GM23338 (cell line): ENCODE data around the gene LMF1. TPM values are rescaled to one million over a fixed set of nuclear protein-coding genes. Genes with fewer than 3 reads are reported as not detected.

Experiments
- ATAC-seq: fragments of 200-7000 bp; cut with Tn5 transposase; 3 replicates; pipeline ENCODE4 v1.9.1; 2020
- DNase-seq: peaks from one replicate; pipeline ENCODE4 v3.0.0-alpha.2; 2015; ENCODE audit warnings: low spot score
- H2AFZ ChIP-seq: fragments of 200-600 bp; sonication (generic); 2 replicates; pipeline ENCODE4 v1.8.0; 2016; ENCODE audit warnings: antibody characterized with exemption, mild to moderate bottlenecking, moderate library complexity
- H3F3A ChIP-seq: fragments of 200-600 bp; sonication (generic); replicated peaks from 2 replicates; pipeline ENCODE4 v1.8.0; 2017; ENCODE audit warnings: antibody characterized with exemption, mixed run types, low read depth
- H3K27ac ChIP-seq: fragments of 200-600 bp; sonication (generic); 2 replicates; pipeline ENCODE4 v1.6.1; 2016; ENCODE audit warnings: low read depth
- H3K27me3 ChIP-seq: fragments of 200-600 bp; sonication (generic); 2 replicates; pipeline ENCODE4 v1.8.0; 2016; ENCODE audit warnings: mild to moderate bottlenecking, mixed run types, moderate library complexity; ENCODE audit not compliant: insufficient read depth
- H3K36me3 ChIP-seq: fragments of 200-600 bp; sonication (generic); 2 replicates; pipeline ENCODE4 v1.8.0; 2016; ENCODE audit warnings: mild to moderate bottlenecking; ENCODE audit not compliant: insufficient read depth
- H3K4me1 ChIP-seq: fragments of 200-600 bp; sonication (generic); 2 replicates; pipeline ENCODE4 v1.8.0; 2016; ENCODE audit warnings: mild to moderate bottlenecking, moderate library complexity; ENCODE audit not compliant: insufficient read depth
- H3K4me2 ChIP-seq: fragments of 200-600 bp; sonication (generic); 2 replicates; pipeline ENCODE4 v1.7.1; 2017; ENCODE audit warnings: mixed run types
- H3K4me3 ChIP-seq: fragments of 200-600 bp; sonication (generic); 2 replicates; pipeline ENCODE4 v1.6.1; 2016; ENCODE audit warnings: mixed run types
- H3K79me2 ChIP-seq: fragments of 200-600 bp; sonication (generic); replicated peaks from 2 replicates; pipeline ENCODE4 v1.8.0; 2017; ENCODE audit warnings: mild to moderate bottlenecking; ENCODE audit not compliant: insufficient read depth
- H3K9me2 ChIP-seq: fragments of 200-600 bp; sonication (generic); 2 replicates; pipeline ENCODE4 v1.8.0; 2017; ENCODE audit not compliant: insufficient read depth
- H4K20me1 ChIP-seq: fragments of 200-600 bp; sonication (generic); replicated peaks from 2 replicates; pipeline ENCODE4 v1.8.0; 2017; ENCODE audit warnings: mild to moderate bottlenecking; ENCODE audit not compliant: insufficient read depth
- H3K27ac Mint-ChIP-seq: 2 replicates; pipeline ENCODE4 v1.8.0; 2020; ENCODE audit warnings: inconsistent platforms, mild to moderate bottlenecking, moderate library complexity, mixed read lengths
- H3K27me3 Mint-ChIP-seq: 3 replicates; pipeline ENCODE4 v1.8.0; 2022; ENCODE audit warnings: low read depth, mild to moderate bottlenecking, moderate library complexity, mixed read lengths, inconsistent platforms; ENCODE audit not compliant: insufficient read depth, poor library complexity
- H3K36me3 Mint-ChIP-seq: 3 replicates; pipeline ENCODE4 v1.8.0; 2021; ENCODE audit warnings: low read depth, mild to moderate bottlenecking, inconsistent platforms, moderate library complexity, mixed read lengths
- H3K4me1 Mint-ChIP-seq: 3 replicates; pipeline ENCODE4 v1.8.0; 2020; ENCODE audit warnings: mild to moderate bottlenecking, inconsistent platforms, mixed read lengths
- H3K4me3 Mint-ChIP-seq: 3 replicates; pipeline ENCODE4 v1.8.0; 2021; ENCODE audit warnings: moderate library complexity, mild to moderate bottlenecking, inconsistent platforms, mixed read lengths
- H3K9me3 Mint-ChIP-seq: 3 replicates; pipeline ENCODE4 v1.8.0; 2020; ENCODE audit warnings: moderate library complexity, mild to moderate bottlenecking, inconsistent platforms, mixed read lengths
- CREB1 ChIP-seq: fragments of 250-450 bp; sonication (Bioruptor Pico); IDR thresholded peaks from 2 replicates; pipeline ENCODE4 v1.5.0; 2020; ENCODE audit warnings: low read depth, mild to moderate bottlenecking, moderate library complexity
- EZH2 ChIP-seq: fragments of 200-600 bp; sonication (generic); IDR thresholded peaks from one replicate; pipeline ENCODE4 v1.8.0; 2017; ENCODE audit warnings: antibody characterized with exemption, mild to moderate bottlenecking, low read depth; ENCODE audit not compliant: unreplicated experiment
- JUNB ChIP-seq: IDR thresholded peaks from one replicate; pipeline ENCODE4 v1.6.1; 2016; ENCODE audit warnings: antibody characterized with exemption; ENCODE audit not compliant: unreplicated experiment
- ZNF331 ChIP-seq: fragments of 250-450 bp; sonication (Bioruptor Pico); IDR thresholded peaks from 2 replicates; pipeline ENCODE4 v1.5.0; 2020; ENCODE audit warnings: low read depth, mild to moderate bottlenecking, moderate library complexity
- polyA plus RNA-seq: library from polyadenylated mRNA; unstranded; fragments of >200 nt; fragmentation: Nextera tagmentation; extraction: Ambion mirVana; gene quantifications from 2 replicates; pipeline ENCODE4 v1.2.1, GENCODE V29; 2016
- total RNA-seq: library from RNA; depleted of rRNA; stranded (reverse); fragments of >200 nt; shearing (Covaris generic); gene quantifications from 2 replicates; pipeline ENCODE4 v1.2.3, GENCODE V29; 2014
- TF ChIP-seq, protein P1 (sequence below): IDR thresholded peaks from one replicate; pipeline ENCODE4 v1.6.1; 2018; ENCODE audit warnings: antibody characterized with exemption; ENCODE audit not compliant: unreplicated experiment
- TF ChIP-seq, protein P2 (sequence below), 2 experiments: fragments of 200-600 bp in 1 of 2; sonication (generic) in 1 of 2; conservative IDR thresholded peaks; 2 replicates each; pipeline versions ENCODE4 v1.5.1 to v1.6.1; 2016 to 2017; ENCODE audit warnings: antibody characterized with exemption in 2 of 2, low read depth in 2 of 2, mild to moderate bottlenecking in 2 of 2, moderate library complexity in 1 of 2
- TF ChIP-seq, protein P3 (sequence below): fragments of 250-450 bp; sonication (Bioruptor Pico); IDR thresholded peaks from 2 replicates; pipeline ENCODE4 v1.5.0; 2020; ENCODE audit warnings: mild to moderate bottlenecking, moderate library complexity

LMF1 gene
- total and polyA plus RNA-seq, 2 experiments from 2014 or later, result 4.2 to 10.1 TPM

DNA sequence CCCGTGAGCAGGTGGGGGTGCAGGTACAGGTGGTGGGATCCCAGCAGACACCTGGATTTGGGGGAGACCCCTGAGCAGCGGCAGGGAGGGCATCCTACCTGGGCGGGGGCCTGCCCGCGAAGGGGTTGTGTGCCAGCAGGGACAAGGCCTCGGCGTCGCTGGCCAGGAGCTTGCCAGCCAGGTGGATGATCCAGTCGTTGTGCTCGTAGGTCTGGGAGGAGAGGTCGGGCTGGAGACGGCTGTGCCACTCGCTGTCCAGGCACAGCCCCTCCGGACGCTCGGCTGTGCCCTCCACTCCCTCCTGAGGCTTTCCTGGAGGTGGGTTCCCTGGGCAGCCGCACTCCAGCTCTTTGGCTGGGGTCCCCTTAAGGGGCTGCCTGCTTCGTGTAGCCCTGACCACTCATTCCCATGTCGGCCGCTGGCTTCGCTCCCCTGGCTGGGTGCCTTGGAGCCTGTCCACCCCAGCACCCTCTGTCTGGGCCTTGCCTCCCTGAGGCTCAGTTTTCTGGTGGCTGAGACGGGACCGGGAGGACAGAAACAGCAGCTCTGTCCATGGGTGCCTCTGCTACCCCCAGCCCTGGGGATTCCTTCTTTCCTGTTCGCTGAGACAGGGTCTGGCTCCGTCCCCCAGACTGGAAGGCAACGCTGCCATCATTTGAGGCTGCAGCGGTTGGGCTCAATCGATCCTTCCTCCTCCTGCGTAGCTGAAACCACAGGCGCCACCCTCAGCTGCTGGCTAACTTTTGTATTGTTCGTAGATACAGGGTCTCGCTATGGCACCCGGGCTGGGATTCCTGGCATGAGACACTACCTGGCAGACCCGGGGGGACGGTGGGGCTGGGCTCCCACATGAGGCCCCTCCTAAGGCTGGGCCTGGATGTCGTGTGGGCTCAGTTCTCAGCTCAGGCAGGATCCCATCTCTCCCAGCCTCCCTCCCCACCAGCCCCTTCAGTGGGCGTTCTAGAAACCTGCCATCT, 101.7 kb downstream of the LMF1 start:
- Histone ChIP-seq H3K27ac (no peak overlapping the region), H3K4me2 (no peak overlapping the region), H3K9me2 (no peaks in the 10 kb centered on the region), H2AFZ (no peak overlapping the region), H3K4me1 (no peaks in the 10 kb centered on the region), H3K4me3 (no peak overlapping the region), H3F3A (no peaks in the 10 kb centered on the region), H3K79me2 (no peaks in the 10 kb centered on the region), H3K27me3 (no peaks in the 10 kb centered on the region), H3K36me3 (no peaks in the 10 kb centered on the region), H4K20me1 (no peaks in the 10 kb centered on the region)
- Mint-ChIP-seq H3K36me3 (no peaks in the 10 kb centered on the region), H3K27me3 (no peaks in the 10 kb centered on the region), H3K4me1 (no peaks in the 10 kb centered on the region), H3K9me3 (no peaks in the 10 kb centered on the region), H3K27ac (no peak overlapping the region), H3K4me3 (no peak overlapping the region)
- no peak for ATAC-seq
- no peak for DNase-seq
- TF ChIP-seq, protein P1, sequence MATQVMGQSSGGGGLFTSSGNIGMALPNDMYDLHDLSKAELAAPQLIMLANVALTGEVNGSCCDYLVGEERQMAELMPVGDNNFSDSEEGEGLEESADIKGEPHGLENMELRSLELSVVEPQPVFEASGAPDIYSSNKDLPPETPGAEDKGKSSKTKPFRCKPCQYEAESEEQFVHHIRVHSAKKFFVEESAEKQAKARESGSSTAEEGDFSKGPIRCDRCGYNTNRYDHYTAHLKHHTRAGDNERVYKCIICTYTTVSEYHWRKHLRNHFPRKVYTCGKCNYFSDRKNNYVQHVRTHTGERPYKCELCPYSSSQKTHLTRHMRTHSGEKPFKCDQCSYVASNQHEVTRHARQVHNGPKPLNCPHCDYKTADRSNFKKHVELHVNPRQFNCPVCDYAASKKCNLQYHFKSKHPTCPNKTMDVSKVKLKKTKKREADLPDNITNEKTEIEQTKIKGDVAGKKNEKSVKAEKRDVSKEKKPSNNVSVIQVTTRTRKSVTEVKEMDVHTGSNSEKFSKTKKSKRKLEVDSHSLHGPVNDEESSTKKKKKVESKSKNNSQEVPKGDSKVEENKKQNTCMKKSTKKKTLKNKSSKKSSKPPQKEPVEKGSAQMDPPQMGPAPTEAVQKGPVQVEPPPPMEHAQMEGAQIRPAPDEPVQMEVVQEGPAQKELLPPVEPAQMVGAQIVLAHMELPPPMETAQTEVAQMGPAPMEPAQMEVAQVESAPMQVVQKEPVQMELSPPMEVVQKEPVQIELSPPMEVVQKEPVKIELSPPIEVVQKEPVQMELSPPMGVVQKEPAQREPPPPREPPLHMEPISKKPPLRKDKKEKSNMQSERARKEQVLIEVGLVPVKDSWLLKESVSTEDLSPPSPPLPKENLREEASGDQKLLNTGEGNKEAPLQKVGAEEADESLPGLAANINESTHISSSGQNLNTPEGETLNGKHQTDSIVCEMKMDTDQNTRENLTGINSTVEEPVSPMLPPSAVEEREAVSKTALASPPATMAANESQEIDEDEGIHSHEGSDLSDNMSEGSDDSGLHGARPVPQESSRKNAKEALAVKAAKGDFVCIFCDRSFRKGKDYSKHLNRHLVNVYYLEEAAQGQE, result no peak
- no peak for TF ChIP-seq JUNB

DNA sequence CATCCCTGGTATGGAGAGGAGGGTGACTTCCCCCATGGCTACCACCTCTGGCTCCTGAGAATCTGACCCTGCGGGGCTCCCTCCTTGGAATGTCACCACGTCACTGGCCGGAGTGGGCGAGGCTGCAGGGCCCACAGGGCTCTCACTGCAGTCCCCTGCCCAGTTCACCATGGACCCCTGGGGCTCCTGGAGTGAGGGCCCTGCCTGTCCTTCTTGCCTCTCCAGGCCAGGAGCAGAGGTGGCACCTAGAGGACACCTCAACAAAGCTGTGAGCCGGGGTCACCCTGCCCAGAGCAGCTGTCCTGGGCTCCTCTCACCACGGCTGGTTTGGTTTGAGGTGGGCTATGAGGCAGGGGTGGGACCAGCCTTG, 102.4 kb downstream of the LMF1 start:
- ATAC-seq (no peak), DNase-seq (no peak)
- H3K4me1 ChIP-seq, result no peaks in the 10 kb centered on the region
- H2AFZ ChIP-seq, result no peak overlapping the region
- H3K4me3 Mint-ChIP-seq, result no peak overlapping the region
- H3K27me3 ChIP-seq, result no peaks in the 10 kb centered on the region
- H3K9me3 Mint-ChIP-seq, result no peaks in the 10 kb centered on the region
- H3K27ac Mint-ChIP-seq, result no peak overlapping the region
- no peaks in the 10 kb centered on the region for H3F3A ChIP-seq
- H3K4me3 ChIP-seq, result no peak overlapping the region
- no peaks in the 10 kb centered on the region for H3K4me1 Mint-ChIP-seq
- no peaks in the 10 kb centered on the region for H3K79me2 ChIP-seq
- H3K27me3 Mint-ChIP-seq, result no peaks in the 10 kb centered on the region
- H4K20me1 ChIP-seq, result no peaks in the 10 kb centered on the region
- no peaks in the 10 kb centered on the region for H3K9me2 ChIP-seq
- no peak overlapping the region for H3K27ac ChIP-seq
- no peak overlapping the region for H3K4me2 ChIP-seq
- H3K36me3 ChIP-seq, result no peaks in the 10 kb centered on the region
- no peaks in the 10 kb centered on the region for H3K36me3 Mint-ChIP-seq
- TF ChIP-seq CREB1, result no peak
- TF ChIP-seq JUNB, result no peak
- TF ChIP-seq, protein P2, sequence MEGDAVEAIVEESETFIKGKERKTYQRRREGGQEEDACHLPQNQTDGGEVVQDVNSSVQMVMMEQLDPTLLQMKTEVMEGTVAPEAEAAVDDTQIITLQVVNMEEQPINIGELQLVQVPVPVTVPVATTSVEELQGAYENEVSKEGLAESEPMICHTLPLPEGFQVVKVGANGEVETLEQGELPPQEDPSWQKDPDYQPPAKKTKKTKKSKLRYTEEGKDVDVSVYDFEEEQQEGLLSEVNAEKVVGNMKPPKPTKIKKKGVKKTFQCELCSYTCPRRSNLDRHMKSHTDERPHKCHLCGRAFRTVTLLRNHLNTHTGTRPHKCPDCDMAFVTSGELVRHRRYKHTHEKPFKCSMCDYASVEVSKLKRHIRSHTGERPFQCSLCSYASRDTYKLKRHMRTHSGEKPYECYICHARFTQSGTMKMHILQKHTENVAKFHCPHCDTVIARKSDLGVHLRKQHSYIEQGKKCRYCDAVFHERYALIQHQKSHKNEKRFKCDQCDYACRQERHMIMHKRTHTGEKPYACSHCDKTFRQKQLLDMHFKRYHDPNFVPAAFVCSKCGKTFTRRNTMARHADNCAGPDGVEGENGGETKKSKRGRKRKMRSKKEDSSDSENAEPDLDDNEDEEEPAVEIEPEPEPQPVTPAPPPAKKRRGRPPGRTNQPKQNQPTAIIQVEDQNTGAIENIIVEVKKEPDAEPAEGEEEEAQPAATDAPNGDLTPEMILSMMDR (conservative IDR thresholded peaks at IDR 0.05; ENCODE audit: low read depth in 2 of 2), result no peak
- TF ChIP-seq EZH2, result no peak
- TF ChIP-seq ZNF331 (CRISPR knock-in tag), result no peak
- TF ChIP-seq, protein P3, sequence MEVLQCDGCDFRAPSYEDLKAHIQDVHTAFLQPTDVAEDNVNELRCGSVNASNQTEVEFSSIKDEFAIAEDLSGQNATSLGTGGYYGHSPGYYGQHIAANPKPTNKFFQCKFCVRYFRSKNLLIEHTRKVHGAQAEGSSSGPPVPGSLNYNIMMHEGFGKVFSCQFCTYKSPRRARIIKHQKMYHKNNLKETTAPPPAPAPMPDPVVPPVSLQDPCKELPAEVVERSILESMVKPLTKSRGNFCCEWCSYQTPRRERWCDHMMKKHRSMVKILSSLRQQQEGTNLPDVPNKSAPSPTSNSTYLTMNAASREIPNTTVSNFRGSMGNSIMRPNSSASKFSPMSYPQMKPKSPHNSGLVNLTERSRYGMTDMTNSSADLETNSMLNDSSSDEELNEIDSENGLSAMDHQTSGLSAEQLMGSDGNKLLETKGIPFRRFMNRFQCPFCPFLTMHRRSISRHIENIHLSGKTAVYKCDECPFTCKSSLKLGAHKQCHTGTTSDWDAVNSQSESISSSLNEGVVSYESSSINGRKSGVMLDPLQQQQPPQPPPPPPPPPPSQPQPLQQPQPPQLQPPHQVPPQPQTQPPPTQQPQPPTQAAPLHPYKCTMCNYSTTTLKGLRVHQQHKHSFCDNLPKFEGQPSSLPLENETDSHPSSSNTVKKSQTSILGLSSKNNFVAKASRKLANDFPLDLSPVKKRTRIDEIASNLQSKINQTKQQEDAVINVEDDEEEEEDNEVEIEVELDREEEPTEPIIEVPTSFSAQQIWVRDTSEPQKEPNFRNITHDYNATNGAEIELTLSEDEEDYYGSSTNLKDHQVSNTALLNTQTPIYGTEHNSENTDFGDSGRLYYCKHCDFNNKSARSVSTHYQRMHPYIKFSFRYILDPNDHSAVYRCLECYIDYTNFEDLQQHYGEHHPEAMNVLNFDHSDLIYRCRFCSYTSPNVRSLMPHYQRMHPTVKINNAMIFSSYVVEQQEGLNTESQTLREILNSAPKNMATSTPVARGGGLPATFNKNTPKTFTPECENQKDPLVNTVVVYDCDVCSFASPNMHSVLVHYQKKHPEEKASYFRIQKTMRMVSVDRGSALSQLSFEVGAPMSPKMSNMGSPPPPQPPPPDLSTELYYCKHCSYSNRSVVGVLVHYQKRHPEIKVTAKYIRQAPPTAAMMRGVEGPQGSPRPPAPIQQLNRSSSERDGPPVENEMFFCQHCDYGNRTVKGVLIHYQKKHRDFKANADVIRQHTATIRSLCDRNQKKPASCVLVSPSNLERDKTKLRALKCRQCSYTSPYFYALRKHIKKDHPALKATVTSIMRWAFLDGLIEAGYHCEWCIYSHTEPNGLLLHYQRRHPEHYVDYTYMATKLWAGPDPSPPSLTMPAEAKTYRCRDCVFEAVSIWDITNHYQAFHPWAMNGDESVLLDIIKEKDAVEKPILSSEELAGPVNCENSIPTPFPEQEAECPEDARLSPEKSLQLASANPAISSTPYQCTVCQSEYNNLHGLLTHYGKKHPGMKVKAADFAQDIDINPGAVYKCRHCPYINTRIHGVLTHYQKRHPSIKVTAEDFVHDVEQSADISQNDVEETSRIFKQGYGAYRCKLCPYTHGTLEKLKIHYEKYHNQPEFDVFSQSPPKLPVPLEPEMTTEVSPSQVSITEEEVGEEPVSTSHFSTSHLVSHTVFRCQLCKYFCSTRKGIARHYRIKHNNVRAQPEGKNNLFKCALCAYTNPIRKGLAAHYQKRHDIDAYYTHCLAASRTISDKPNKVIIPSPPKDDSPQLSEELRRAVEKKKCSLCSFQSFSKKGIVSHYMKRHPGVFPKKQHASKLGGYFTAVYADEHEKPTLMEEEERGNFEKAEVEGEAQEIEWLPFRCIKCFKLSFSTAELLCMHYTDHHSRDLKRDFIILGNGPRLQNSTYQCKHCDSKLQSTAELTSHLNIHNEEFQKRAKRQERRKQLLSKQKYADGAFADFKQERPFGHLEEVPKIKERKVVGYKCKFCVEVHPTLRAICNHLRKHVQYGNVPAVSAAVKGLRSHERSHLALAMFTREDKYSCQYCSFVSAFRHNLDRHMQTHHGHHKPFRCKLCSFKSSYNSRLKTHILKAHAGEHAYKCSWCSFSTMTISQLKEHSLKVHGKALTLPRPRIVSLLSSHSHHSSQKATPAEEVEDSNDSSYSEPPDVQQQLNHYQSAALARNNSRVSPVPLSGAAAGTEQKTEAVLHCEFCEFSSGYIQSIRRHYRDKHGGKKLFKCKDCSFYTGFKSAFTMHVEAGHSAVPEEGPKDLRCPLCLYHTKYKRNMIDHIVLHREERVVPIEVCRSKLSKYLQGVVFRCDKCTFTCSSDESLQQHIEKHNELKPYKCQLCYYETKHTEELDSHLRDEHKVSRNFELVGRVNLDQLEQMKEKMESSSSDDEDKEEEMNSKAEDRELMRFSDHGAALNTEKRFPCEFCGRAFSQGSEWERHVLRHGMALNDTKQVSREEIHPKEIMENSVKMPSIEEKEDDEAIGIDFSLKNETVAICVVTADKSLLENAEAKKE (CRISPR knock-in tag), result no peak
